ENCODE results near the gene NSRP1. TPM values are rescaled to one million over a fixed set of nuclear protein-coding genes. Genes with fewer than 3 reads are reported as not detected.
A peak's percentile ranks its signal among the peaks of the same experiment; 100 is the strongest.

NSRP1 gene
- polyA plus RNA-seq, 1 donor from 2014 or later = 8.6 TPM

GRCh38 chr17:30095507-30096244, 20.9 kb upstream of the NSRP1 start:
- H3K9ac ChIP-seq (ENCODE audit: low read length) = no peak overlapping the region

DNA sequence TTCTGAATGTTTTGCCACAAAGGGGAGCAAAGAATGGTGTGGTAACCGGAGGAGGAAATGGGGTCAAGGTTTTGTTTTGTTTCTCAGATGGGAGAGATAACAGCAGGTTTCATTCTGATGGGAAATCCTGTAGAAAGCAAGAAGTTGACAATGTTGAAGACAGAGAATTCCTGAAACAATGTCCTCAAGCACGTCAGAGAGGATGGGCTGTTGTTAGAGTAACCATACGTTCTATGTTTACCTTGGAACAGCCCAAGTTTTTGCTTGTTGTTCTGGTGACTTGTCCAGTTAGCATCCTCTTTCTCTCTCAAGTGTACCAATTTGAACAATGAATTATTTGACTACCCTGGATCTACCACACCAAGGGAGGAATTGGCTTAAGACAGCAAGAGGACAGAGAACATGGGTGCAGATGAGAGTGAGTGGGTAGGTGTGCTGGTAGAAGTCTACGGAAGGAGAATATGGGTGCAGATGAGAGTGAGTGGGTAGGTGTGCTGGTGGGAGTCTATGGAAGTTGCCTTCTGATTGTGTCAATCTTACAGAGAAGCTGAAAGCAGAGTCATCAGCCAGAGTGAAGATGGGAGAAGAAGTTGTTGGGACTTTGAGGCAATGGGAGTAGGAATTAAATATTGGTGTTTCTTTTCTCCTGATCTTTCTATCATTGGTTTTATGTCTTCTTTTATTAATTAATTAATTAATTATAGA, 14.8 kb upstream of the NSRP1 start:
- H2AFZ ChIP-seq (ENCODE audit: low read depth, low read length) = no peak overlapping the region
- TF ChIP-seq MXI1 (conservative IDR thresholded peaks at IDR 0.05; ENCODE audit: poor library complexity, severe bottlenecking) (no peak), EZH2 (IDR thresholded peaks at IDR 0.05; ENCODE audit: borderline replicate concordance, insufficient read depth, low read length, poor library complexity, severe bottlenecking) (no peak), RAD21 (conservative IDR thresholded peaks at IDR 0.05) (no peak)
- TF ChIP-seq, protein P1, sequence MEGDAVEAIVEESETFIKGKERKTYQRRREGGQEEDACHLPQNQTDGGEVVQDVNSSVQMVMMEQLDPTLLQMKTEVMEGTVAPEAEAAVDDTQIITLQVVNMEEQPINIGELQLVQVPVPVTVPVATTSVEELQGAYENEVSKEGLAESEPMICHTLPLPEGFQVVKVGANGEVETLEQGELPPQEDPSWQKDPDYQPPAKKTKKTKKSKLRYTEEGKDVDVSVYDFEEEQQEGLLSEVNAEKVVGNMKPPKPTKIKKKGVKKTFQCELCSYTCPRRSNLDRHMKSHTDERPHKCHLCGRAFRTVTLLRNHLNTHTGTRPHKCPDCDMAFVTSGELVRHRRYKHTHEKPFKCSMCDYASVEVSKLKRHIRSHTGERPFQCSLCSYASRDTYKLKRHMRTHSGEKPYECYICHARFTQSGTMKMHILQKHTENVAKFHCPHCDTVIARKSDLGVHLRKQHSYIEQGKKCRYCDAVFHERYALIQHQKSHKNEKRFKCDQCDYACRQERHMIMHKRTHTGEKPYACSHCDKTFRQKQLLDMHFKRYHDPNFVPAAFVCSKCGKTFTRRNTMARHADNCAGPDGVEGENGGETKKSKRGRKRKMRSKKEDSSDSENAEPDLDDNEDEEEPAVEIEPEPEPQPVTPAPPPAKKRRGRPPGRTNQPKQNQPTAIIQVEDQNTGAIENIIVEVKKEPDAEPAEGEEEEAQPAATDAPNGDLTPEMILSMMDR (IDR thresholded peaks at IDR 0.05; ENCODE audit: poor library complexity, severe bottlenecking) = no peak

More at GRCh38 chr17:30095507-30096244, 20.9 kb upstream of the NSRP1 start:
- H3K4me3 ChIP-seq (ENCODE audit: low read length) = no peak overlapping the region
- no peaks in the 10 kb centered on the region for H3K9me3 ChIP-seq (ENCODE audit: low read length)
- no peak overlapping the region for H3K27ac ChIP-seq (ENCODE audit: low read length)
- H3F3A ChIP-seq (ENCODE audit: insufficient read depth, low read length, poor library complexity, severe bottlenecking) = no peaks in the 10 kb centered on the region
- H3K27me3 ChIP-seq (ENCODE audit: insufficient read depth, low read depth, low read length) = no peaks in the 10 kb centered on the region
- no peaks in the 10 kb centered on the region for H4K20me1 ChIP-seq (ENCODE audit: insufficient read depth)
- no peaks in the 10 kb centered on the region for H3K79me2 ChIP-seq (replicated peaks; ENCODE audit: insufficient read depth, low read length)
- TF ChIP-seq, protein P1 (IDR thresholded peaks at IDR 0.05; ENCODE audit: poor library complexity, severe bottlenecking) = peak; percentile 61
- TF ChIP-seq RAD21 (conservative IDR thresholded peaks at IDR 0.05) (peak; percentile 42), SMC3 (conservative IDR thresholded peaks at IDR 0.05; ENCODE audit: poor library complexity) (peak; percentile 50), POLR2AphosphoS5 (IDR thresholded peaks at IDR 0.05) (no peak), EP300 (conservative IDR thresholded peaks at IDR 0.05; ENCODE audit: poor library complexity, severe bottlenecking) (no peak)
- no peak overlapping the region for H2AFZ ChIP-seq (ENCODE audit: low read depth, low read length)
- no peaks in the 10 kb centered on the region for H3K9me2 ChIP-seq (ENCODE audit: insufficient read depth, low read length)
- H3K4me2 ChIP-seq (ENCODE audit: low read length) = no peak overlapping the region
- H3K36me3 ChIP-seq (ENCODE audit: insufficient read depth, low read length) = no peaks in the 10 kb centered on the region

GRCh38 chr17:30103921-30104320, 12.7 kb upstream of the NSRP1 start:
- Histone ChIP-seq H3K36me3 (ENCODE audit: insufficient read depth, low read length) (no peaks in the 10 kb centered on the region), H3K4me2 (ENCODE audit: low read length) (no peak overlapping the region), H4K20me1 (ENCODE audit: insufficient read depth) (no peaks in the 10 kb centered on the region), H3K27me3 (ENCODE audit: insufficient read depth, low read depth, low read length) (no peaks in the 10 kb centered on the region), H3K27ac (ENCODE audit: low read length) (no peak overlapping the region), H3K9me3 (ENCODE audit: low read length) (no peaks in the 10 kb centered on the region), H2AFZ (ENCODE audit: low read depth, low read length) (no peak overlapping the region), H3K4me3 (ENCODE audit: low read length) (no peak overlapping the region), H3K9ac (ENCODE audit: low read length) (no peak overlapping the region), H3K9me2 (ENCODE audit: insufficient read depth, low read length) (no peaks in the 10 kb centered on the region), H3K79me2 (replicated peaks; ENCODE audit: insufficient read depth, low read length) (no peaks in the 10 kb centered on the region), H3F3A (ENCODE audit: insufficient read depth, low read length, poor library complexity, severe bottlenecking) (no peaks in the 10 kb centered on the region)
- TF ChIP-seq POLR2AphosphoS5 (IDR thresholded peaks at IDR 0.05) (no peak), EP300 (conservative IDR thresholded peaks at IDR 0.05; ENCODE audit: poor library complexity, severe bottlenecking) (no peak), EZH2 (IDR thresholded peaks at IDR 0.05; ENCODE audit: borderline replicate concordance, insufficient read depth, low read length, poor library complexity, severe bottlenecking) (no peak), SMC3 (conservative IDR thresholded peaks at IDR 0.05; ENCODE audit: poor library complexity) (no peak), RAD21 (conservative IDR thresholded peaks at IDR 0.05) (no peak), MXI1 (conservative IDR thresholded peaks at IDR 0.05; ENCODE audit: poor library complexity, severe bottlenecking) (no peak), TAF1 (IDR thresholded peaks at IDR 0.05; ENCODE audit: low read depth) (no peak)
- TF ChIP-seq, protein P1 (IDR thresholded peaks at IDR 0.05; ENCODE audit: poor library complexity, severe bottlenecking) = no peak
- TF ChIP-seq, protein P2, sequence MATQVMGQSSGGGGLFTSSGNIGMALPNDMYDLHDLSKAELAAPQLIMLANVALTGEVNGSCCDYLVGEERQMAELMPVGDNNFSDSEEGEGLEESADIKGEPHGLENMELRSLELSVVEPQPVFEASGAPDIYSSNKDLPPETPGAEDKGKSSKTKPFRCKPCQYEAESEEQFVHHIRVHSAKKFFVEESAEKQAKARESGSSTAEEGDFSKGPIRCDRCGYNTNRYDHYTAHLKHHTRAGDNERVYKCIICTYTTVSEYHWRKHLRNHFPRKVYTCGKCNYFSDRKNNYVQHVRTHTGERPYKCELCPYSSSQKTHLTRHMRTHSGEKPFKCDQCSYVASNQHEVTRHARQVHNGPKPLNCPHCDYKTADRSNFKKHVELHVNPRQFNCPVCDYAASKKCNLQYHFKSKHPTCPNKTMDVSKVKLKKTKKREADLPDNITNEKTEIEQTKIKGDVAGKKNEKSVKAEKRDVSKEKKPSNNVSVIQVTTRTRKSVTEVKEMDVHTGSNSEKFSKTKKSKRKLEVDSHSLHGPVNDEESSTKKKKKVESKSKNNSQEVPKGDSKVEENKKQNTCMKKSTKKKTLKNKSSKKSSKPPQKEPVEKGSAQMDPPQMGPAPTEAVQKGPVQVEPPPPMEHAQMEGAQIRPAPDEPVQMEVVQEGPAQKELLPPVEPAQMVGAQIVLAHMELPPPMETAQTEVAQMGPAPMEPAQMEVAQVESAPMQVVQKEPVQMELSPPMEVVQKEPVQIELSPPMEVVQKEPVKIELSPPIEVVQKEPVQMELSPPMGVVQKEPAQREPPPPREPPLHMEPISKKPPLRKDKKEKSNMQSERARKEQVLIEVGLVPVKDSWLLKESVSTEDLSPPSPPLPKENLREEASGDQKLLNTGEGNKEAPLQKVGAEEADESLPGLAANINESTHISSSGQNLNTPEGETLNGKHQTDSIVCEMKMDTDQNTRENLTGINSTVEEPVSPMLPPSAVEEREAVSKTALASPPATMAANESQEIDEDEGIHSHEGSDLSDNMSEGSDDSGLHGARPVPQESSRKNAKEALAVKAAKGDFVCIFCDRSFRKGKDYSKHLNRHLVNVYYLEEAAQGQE (IDR thresholded peaks at IDR 0.05; ENCODE audit: borderline replicate concordance) = no peak

More for the DNA sequence above, 14.8 kb upstream of the NSRP1 start:
- H3K79me2 ChIP-seq (replicated peaks; ENCODE audit: insufficient read depth, low read length) = no peaks in the 10 kb centered on the region
- no peaks in the 10 kb centered on the region for H3K9me2 ChIP-seq (ENCODE audit: insufficient read depth, low read length)
- H3K27ac ChIP-seq (ENCODE audit: low read length) = no peak overlapping the region
- H3K4me3 ChIP-seq (ENCODE audit: low read length) = no peak overlapping the region
- H3K4me2 ChIP-seq (ENCODE audit: low read length) = no peak overlapping the region
- no peak overlapping the region for H3K9ac ChIP-seq (ENCODE audit: low read length)
- H4K20me1 ChIP-seq (ENCODE audit: insufficient read depth) = no peaks in the 10 kb centered on the region
- H3F3A ChIP-seq (ENCODE audit: insufficient read depth, low read length, poor library complexity, severe bottlenecking) = no peaks in the 10 kb centered on the region
- H3K36me3 ChIP-seq (ENCODE audit: insufficient read depth, low read length) = no peaks in the 10 kb centered on the region
- no peaks in the 10 kb centered on the region for H3K9me3 ChIP-seq (ENCODE audit: low read length)
- H3K27me3 ChIP-seq (ENCODE audit: insufficient read depth, low read depth, low read length) = no peaks in the 10 kb centered on the region

Measured in neural cell (in vitro differentiated cells).